ENCODE measurements around the gene COL26A1.

Gene COL26A1

DNA sequence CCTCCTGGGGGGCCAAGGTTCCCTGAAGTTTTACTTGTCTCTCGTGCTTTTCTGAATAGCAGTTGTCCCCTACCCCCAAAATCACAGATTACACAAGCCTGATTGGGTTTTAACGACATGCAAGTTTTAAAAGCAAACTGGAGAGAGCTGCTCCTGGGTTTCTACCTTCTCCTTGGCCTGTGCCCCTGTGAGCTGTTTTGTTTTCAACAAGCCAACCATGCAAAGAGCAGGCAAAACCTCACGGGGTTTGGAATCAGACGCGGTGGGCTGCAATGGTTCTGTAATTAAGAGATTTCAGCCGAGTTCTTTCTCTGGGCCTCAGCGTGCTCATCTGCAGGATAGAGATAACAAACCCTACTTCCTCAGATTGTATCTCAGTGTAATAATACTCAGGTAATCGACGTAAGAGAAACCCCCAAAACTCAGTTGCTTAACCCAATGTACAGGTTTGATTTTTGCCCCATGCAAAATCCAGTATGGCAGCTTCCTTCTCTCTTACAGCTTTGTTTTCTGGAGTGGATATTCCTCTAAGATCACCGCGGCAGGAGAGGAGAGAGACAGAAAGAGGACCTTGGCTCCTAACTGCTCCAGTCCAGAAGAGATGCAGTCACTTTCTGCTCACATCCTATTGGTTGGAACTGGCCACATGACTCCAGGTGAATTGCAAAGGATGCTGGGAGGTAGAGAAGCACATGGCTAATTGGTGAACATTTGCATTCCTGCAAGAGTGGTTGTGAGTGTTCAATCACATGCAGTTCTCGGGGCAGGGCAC, 224.4 kb downstream of the COL26A1 start:
- Histone ChIP-seq H4K91ac (ENCODE audit: low read length) (no peak overlapping the region), H4K8ac (ENCODE audit: low read length) (no peak overlapping the region), H3K4ac (ENCODE audit: low read depth in 1 of 2, low read length in 2 of 2) (no peak overlapping the region), H2BK15ac (ENCODE audit: low read depth, poor library complexity, severe bottlenecking) (no peak overlapping the region), H3K79me1 (replicated peaks; ENCODE audit: low read length, poor library complexity, severe bottlenecking) (no peaks in the 10 kb centered on the region), H3K27ac (ENCODE audit: low read length, poor library complexity, severe bottlenecking) (no peak overlapping the region), H2BK5ac (ENCODE audit: low read depth, low read length, poor library complexity, severe bottlenecking) (no peak overlapping the region), H2AFZ (ENCODE audit: low read depth, low read length) (no peak overlapping the region), H3K4me2 (ENCODE audit: low read length, poor library complexity, severe bottlenecking) (no peak overlapping the region), H3K18ac (ENCODE audit: low read depth in 1 of 2, low read length in 2 of 2) (no peak overlapping the region), H3K23ac (ENCODE audit: low read length in 2 of 2) (no peak overlapping the region), H3K9ac (ENCODE audit: low read length) (no peak overlapping the region), H3K36me3 (ENCODE audit: control insufficient read depth in 1 of 2, insufficient read depth in 2 of 2, low read depth in 1 of 2, low read length in 2 of 2) (peaks cover 0 to 3% of the 10 kb centered on the region in 2 experiments), H3K9me3 (ENCODE audit: control insufficient read depth, low read length) (peaks cover 7% of the 10 kb centered on the region), H2BK120ac (ENCODE audit: low read depth, low read length) (no peak overlapping the region), H2BK12ac (ENCODE audit: low read length in 2 of 2) (no peak overlapping the region), H3K14ac (ENCODE audit: low read length in 2 of 2) (no peak overlapping the region), H3K4me1 (ENCODE audit: control insufficient read depth, insufficient read depth, low read depth, low read length) (peaks cover 1% of the 10 kb centered on the region), H2AK5ac (ENCODE audit: low read length, severe bottlenecking) (no peak overlapping the region), H3K27me3 (ENCODE audit: control insufficient read depth in 1 of 2, insufficient read depth in 1 of 2, low read length in 2 of 2) (peaks cover 3 to 37% of the 10 kb centered on the region in 2 experiments), H3K4me3 (ENCODE audit: insufficient read depth in 1 of 2, low read depth in 1 of 2, low read length in 2 of 2) (no peak overlapping the region)
- no peak for DNase-seq
- WGBS, result 93% methylated on average over 12 of the region's 12 CpGs

DNA sequence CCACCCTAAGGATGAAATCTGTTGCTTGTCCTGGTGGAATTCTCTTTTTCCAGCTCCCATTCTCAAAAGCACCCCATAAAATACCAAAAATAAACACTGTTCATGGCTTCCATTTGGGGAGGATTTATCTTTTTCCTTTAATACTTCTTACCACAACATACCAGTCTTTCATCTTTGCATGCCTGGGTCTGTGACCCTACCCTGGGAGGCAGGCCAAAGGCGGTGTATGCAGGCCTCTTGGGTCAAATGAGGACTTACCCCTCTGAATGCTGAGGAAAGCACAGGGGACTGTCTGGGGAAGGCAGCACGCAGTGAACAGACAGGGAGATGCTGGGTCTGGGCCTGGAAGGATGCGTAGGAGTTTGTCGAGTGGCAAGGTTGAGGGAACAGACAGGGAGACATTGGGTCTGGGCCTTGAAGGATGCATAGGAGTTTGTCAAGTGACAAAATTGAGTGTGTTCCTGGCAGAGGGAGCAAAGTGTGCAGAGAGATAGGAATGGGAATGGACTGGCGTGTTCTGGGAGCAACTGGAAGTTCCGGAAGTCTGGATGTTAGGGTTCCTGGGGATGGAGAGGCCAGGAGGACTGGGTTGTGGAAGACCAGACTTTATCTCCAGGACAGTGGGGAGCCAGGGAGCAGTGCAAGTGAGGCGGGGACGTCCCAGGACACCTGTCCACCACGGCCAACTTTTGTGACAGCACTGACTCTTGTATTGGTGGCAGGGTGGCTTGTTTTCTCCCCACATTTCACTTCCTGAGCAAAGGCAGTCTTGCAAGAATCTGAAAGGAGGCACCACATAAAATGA, 225.7 kb downstream of the COL26A1 start:
- H3K4ac ChIP-seq (ENCODE audit: low read depth in 1 of 2, low read length in 2 of 2), result no peak overlapping the region
- H3K9ac ChIP-seq (ENCODE audit: low read length), result no peak overlapping the region
- DNase-seq, result no peak
- H4K91ac ChIP-seq (ENCODE audit: low read length), result no peak overlapping the region
- H3K14ac ChIP-seq (ENCODE audit: low read length in 2 of 2), result no peak overlapping the region
- H3K9me3 ChIP-seq (ENCODE audit: control insufficient read depth, low read length), result peaks cover 4% of the 10 kb centered on the region
- WGBS, result 77% methylated on average over 9 of the region's 9 CpGs
- no peak overlapping the region for H3K4me2 ChIP-seq (ENCODE audit: low read length, poor library complexity, severe bottlenecking)
- H3K4me3 ChIP-seq (ENCODE audit: insufficient read depth in 1 of 2, low read depth in 1 of 2, low read length in 2 of 2), result no peak overlapping the region
- H3K27ac ChIP-seq (ENCODE audit: low read length, poor library complexity, severe bottlenecking), result no peak overlapping the region
- H4K8ac ChIP-seq (ENCODE audit: low read length), result no peak overlapping the region
- no peak overlapping the region for H3K23ac ChIP-seq (ENCODE audit: low read length in 2 of 2)
- no peaks in the 10 kb centered on the region for H3K79me1 ChIP-seq (replicated peaks; ENCODE audit: low read length, poor library complexity, severe bottlenecking)
- peaks cover 5 to 38% of the 10 kb centered on the region in 2 experiments for H3K27me3 ChIP-seq (ENCODE audit: control insufficient read depth in 1 of 2, insufficient read depth in 1 of 2, low read length in 2 of 2)
- no peak overlapping the region for H2BK120ac ChIP-seq (ENCODE audit: low read depth, low read length)
- H2BK12ac ChIP-seq (ENCODE audit: low read length in 2 of 2), result no peak overlapping the region
- H2BK5ac ChIP-seq (ENCODE audit: low read depth, low read length, poor library complexity, severe bottlenecking), result no peak overlapping the region
- no peak overlapping the region for H3K18ac ChIP-seq (ENCODE audit: low read depth in 1 of 2, low read length in 2 of 2)
- H2AFZ ChIP-seq (ENCODE audit: low read depth, low read length), result no peak overlapping the region
- peaks cover 0 to 3% of the 10 kb centered on the region in 2 experiments for H3K36me3 ChIP-seq (ENCODE audit: control insufficient read depth in 1 of 2, insufficient read depth in 2 of 2, low read depth in 1 of 2, low read length in 2 of 2)
- no peak overlapping the region for H2AK5ac ChIP-seq (ENCODE audit: low read length, severe bottlenecking)
- H2BK15ac ChIP-seq (ENCODE audit: low read depth, poor library complexity, severe bottlenecking), result no peak overlapping the region
- H3K4me1 ChIP-seq (ENCODE audit: control insufficient read depth, insufficient read depth, low read depth, low read length), result peaks cover 1% of the 10 kb centered on the region

DNA sequence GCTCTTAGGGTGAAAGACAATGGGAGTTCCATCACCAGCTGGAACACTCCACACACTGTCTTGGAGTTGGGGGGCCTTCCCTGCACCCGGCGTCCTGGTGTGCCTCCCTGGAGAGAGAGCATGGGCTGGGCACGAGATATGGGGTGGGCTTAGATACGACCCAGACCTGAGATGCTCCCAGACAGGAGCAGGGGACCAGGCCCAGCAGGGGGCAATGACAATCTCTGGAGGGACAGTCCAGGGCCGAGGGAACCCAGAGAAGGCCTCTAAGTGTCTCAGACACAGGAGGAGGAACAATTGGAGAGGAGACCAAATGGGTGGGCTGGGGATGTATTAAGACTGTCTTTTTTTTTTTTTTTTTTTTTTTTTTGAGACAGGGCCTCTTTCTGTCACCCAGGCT, 226.4 kb downstream of the COL26A1 start:
- Histone ChIP-seq H3K27ac (ENCODE audit: low read length, poor library complexity, severe bottlenecking) (no peak overlapping the region), H3K4me2 (ENCODE audit: low read length, poor library complexity, severe bottlenecking) (no peak overlapping the region), H2AK5ac (ENCODE audit: low read length, severe bottlenecking) (no peak overlapping the region), H2AFZ (ENCODE audit: low read depth, low read length) (no peak overlapping the region), H4K91ac (ENCODE audit: low read length) (no peak overlapping the region), H3K14ac (ENCODE audit: low read length in 2 of 2) (no peak overlapping the region), H3K9ac (ENCODE audit: low read length) (no peak overlapping the region), H3K23ac (ENCODE audit: low read length in 2 of 2) (no peak overlapping the region), H3K18ac (ENCODE audit: low read depth in 1 of 2, low read length in 2 of 2) (no peak overlapping the region), H3K36me3 (ENCODE audit: control insufficient read depth in 1 of 2, insufficient read depth in 2 of 2, low read depth in 1 of 2, low read length in 2 of 2) (peaks cover 0 to 3% of the 10 kb centered on the region in 2 experiments), H3K9me3 (ENCODE audit: control insufficient read depth, low read length) (no peaks in the 10 kb centered on the region), H2BK5ac (ENCODE audit: low read depth, low read length, poor library complexity, severe bottlenecking) (no peak overlapping the region), H2BK12ac (ENCODE audit: low read length in 2 of 2) (no peak overlapping the region), H3K27me3 (ENCODE audit: control insufficient read depth in 1 of 2, insufficient read depth in 1 of 2, low read length in 2 of 2) (peaks cover 9 to 40% of the 10 kb centered on the region in 2 experiments), H2BK120ac (ENCODE audit: low read depth, low read length) (no peak overlapping the region), H3K79me1 (replicated peaks; ENCODE audit: low read length, poor library complexity, severe bottlenecking) (no peaks in the 10 kb centered on the region), H3K4me3 (ENCODE audit: insufficient read depth in 1 of 2, low read depth in 1 of 2, low read length in 2 of 2) (no peak overlapping the region), H2BK15ac (ENCODE audit: low read depth, poor library complexity, severe bottlenecking) (no peak overlapping the region), H3K4ac (ENCODE audit: low read depth in 1 of 2, low read length in 2 of 2) (no peak overlapping the region), H3K4me1 (ENCODE audit: control insufficient read depth, insufficient read depth, low read depth, low read length) (peaks cover 1% of the 10 kb centered on the region), H4K8ac (ENCODE audit: low read length) (no peak overlapping the region)
- DNase-seq, result no peak
- 80% methylated on average over 5 of the region's 5 CpGs for WGBS

GRCh38 chr7:101589976-101590662, 227.4 kb downstream of the COL26A1 start:
- Histone ChIP-seq H3K14ac (ENCODE audit: low read length in 2 of 2) (no peak overlapping the region), H3K27me3 (ENCODE audit: control insufficient read depth in 1 of 2, insufficient read depth in 1 of 2, low read length in 2 of 2) (peaks cover 15 to 48% of the 10 kb centered on the region in 2 experiments), H3K4me2 (ENCODE audit: low read length, poor library complexity, severe bottlenecking) (no peak overlapping the region), H2BK12ac (ENCODE audit: low read length in 2 of 2) (no peak overlapping the region), H4K8ac (ENCODE audit: low read length) (no peak overlapping the region), H3K23ac (ENCODE audit: low read length in 2 of 2) (no peak overlapping the region), H2AFZ (ENCODE audit: low read depth, low read length) (no peak overlapping the region), H3K4me3 (ENCODE audit: insufficient read depth in 1 of 2, low read depth in 1 of 2, low read length in 2 of 2) (no peak overlapping the region), H2AK5ac (ENCODE audit: low read length, severe bottlenecking) (no peak overlapping the region), H2BK120ac (ENCODE audit: low read depth, low read length) (no peak overlapping the region), H4K91ac (ENCODE audit: low read length) (no peak overlapping the region), H3K4ac (ENCODE audit: low read depth in 1 of 2, low read length in 2 of 2) (no peak overlapping the region), H3K9ac (ENCODE audit: low read length) (no peak overlapping the region), H3K79me1 (replicated peaks; ENCODE audit: low read length, poor library complexity, severe bottlenecking) (no peaks in the 10 kb centered on the region), H3K27ac (ENCODE audit: low read length, poor library complexity, severe bottlenecking) (no peak overlapping the region), H2BK5ac (ENCODE audit: low read depth, low read length, poor library complexity, severe bottlenecking) (no peak overlapping the region), H3K9me3 (ENCODE audit: control insufficient read depth, low read length) (no peaks in the 10 kb centered on the region), H2BK15ac (ENCODE audit: low read depth, poor library complexity, severe bottlenecking) (no peak overlapping the region), H3K4me1 (ENCODE audit: control insufficient read depth, insufficient read depth, low read depth, low read length) (peaks cover 1% of the 10 kb centered on the region), H3K18ac (ENCODE audit: low read depth in 1 of 2, low read length in 2 of 2) (no peak overlapping the region), H3K36me3 (ENCODE audit: control insufficient read depth in 1 of 2, insufficient read depth in 2 of 2, low read depth in 1 of 2, low read length in 2 of 2) (peaks cover 0 to 3% of the 10 kb centered on the region in 2 experiments)
- 81% methylated on average over 8 of the region's 15 CpGs for WGBS
- no peak for DNase-seq

Data from mesenchymal stem cell (in vitro differentiated cells and primary cell).